HG03558 (cell line): ENCODE measurements around the gene PPFIBP1.
"Not testable (repeated sequence)": the region's sequence is repeated elsewhere in the genome, so short reads cannot be mapped to it uniquely, and the experiment has no call there.

Source experiments
- ATAC-seq: cut with Tn5 transposase; IDR thresholded peaks from one replicate; pipeline ENCODE4 v1.9.1; 2021; ENCODE audit warnings: moderate number of reproducible peaks; ENCODE audit not compliant: unreplicated experiment; ENCODE audit errors: extremely low read depth

Gene PPFIBP1

GRCh38 chr12:27537855-27538675 lies 14.1 kb downstream of the PPFIBP1 start:
- ATAC-seq, result no peak

DNA sequence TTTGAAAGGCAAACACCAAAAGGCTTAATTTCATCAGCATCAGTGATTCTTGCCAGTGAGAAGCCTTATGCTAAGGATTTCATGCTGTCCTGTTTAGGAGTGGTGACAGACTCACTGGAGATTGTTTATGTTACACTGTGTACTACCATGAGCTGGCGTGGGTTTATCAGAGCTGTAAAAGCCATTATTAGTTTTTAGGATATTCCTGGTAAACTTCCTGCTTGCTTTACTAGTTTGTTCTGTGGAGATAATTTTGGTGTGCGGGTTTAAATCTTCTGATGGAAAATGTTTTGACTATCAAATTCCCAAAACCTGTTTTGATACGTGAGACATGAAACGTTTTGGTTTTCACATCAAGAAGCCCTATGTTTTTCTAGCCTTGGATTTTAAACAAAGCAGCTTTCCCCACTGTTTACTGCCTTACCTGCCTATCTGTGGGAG lies 15.2 kb downstream of the PPFIBP1 start:
- ATAC-seq, result no peak

GRCh38 chr12:27541031-27541719 lies 17.2 kb downstream of the PPFIBP1 start:
- ATAC-seq, result no peak

DNA sequence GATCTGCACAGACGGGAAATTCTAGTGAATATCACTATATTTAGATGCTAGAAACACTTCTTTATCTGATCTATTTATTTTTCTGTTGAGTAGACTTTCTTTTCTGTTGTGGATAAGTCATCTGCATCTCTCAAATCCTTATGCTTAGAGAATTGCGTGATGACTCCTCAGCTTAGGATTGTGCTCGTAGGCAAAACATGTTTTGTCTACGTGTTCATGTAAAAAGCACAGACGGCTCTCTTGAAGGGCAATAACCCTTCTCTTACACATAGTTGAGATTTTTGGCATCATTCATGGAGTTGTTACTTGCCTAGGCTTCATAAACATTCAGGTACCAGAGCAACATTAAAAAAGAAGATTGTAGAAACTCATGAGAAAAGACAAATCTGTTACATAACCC lies 18.6 kb downstream of the PPFIBP1 start:
- no peak for ATAC-seq

GRCh38 chr12:27544858-27545257 lies 20.9 kb downstream of the PPFIBP1 start:
- ATAC-seq, result not testable (repeated sequence)

- no peak for ATAC-seq
These were observed 21.7 kb downstream of the PPFIBP1 start for GRCh38 chr12:27545665-27546064.

DNA sequence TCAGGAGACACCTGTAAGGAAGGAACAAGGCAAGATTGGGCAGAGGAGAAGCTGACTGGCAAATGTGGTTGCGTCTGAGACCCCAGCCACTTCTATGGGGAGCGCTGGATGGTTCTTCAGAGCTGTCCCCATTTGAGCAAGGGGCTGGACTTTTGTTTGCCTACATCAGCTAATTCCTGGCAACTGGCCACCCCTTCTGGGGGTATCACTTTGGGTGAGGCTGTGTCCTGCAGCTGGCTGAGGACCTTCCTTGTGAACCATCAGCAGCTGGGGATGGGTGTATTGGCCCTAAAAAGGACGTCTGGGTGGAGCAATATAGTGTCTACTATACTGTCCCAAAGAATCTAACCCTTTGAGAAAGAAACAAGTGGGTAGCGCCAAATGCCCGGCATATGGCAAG lies 23.6 kb downstream of the PPFIBP1 start:
- ATAC-seq, result no peak

- ATAC-seq, result no peak
These were observed 24.5 kb downstream of the PPFIBP1 start for GRCh38 chr12:27548301-27549199.

- ATAC-seq, result no peak
These were observed 25.3 kb downstream of the PPFIBP1 start for GRCh38 chr12:27549236-27549800.

GRCh38 chr12:27549801-27550652 lies 26.0 kb downstream of the PPFIBP1 start:
- ATAC-seq, result no peak

DNA sequence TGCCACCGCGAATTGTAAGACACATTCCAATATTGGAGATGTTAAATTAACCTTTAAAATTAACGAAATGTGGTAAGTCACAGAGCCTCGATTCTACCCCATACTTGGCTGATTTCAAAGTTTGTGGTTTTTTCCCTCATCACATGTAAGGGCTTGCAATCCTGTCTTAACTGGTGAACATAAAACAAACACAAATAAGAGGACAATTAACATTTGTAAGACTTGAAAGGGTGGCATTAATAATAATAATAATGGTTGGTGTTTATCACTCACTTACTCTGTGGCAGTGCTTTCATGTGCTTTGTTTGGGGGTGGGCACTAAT lies 26.6 kb downstream of the PPFIBP1 start:
- no peak for ATAC-seq

DNA sequence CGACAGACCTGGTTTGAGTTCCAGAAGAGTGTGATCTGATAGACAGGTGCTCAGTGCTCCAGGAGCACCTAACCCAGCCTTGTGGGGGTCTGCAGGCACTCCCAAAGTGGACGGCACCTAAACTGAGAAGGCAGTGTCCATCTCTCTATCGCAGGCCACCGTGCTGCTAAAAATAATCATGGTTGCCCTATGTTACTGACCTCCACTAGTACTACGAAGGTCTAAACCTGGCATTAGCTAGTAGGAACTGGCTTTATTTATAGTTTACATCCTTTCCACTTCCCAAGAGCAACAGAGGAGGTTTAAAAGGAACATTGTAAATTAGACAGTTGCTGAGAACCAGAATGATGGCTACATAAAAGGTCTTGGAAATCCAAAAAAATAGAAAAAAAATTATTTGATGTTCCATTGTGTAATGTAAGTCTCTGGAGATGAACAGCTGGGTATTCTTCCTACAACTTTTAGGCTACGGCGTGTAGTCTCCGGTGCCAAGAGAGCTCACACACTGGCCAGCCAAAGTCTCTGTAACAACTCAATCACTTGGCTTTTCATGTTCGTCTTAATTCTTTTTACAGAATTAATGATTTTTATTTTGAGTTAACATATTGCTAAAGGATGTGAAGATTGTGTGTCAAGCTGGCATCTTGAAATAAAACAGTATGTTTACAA lies 27.3 kb downstream of the PPFIBP1 start:
- no peak for ATAC-seq

DNA sequence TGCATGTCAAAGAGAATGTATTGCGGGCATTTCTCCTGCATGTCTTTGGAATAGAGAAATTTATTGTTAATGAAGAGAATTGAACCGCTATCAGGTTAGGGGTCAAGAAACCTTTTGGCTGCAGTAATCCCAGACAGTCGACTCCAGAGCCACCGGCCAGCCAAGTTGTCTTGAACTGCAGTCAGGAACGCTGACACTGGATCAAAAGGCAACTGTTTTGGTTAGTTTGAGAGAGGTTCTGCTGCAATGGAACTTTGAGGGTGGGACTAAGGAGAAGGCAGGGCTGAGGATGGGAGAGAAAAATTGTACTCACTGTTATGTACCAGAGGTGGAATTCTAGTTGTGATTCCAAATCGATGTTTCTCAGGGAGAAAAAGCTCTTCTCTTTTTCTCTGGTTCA lies 28.2 kb downstream of the PPFIBP1 start:
- no peak for ATAC-seq

DNA sequence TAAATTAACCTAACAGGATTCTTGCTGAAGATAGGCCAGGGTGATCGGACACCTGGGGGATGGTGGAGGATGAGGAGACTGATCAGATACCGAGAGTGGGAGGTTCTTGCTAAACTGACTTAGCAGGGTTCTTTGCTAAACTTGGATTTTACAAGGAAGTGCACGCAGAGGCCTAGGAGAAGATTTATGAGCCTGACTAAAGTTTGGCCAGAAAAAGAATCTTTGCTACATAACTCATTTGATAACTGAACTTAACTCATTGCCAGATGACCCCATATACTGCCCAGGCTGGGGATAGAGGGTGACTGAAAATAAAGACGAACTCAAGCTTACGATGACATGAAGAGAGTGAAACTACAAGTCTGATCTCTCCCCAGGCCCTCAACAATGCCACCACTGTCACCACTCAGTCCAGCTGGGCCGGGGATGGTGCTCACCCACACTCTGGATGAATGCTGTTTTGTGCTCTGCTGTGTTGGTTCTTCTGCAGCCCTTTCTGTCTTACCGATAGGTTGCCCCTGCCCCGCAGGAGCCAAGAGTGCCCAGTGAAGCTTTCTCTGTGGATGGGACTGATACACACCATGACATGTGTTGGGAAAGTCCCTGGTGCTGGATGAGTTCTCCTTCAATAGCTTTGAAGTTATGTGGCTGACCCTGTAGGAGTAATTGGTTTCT lies 29.0 kb downstream of the PPFIBP1 start:
- ATAC-seq, result no peak

DNA sequence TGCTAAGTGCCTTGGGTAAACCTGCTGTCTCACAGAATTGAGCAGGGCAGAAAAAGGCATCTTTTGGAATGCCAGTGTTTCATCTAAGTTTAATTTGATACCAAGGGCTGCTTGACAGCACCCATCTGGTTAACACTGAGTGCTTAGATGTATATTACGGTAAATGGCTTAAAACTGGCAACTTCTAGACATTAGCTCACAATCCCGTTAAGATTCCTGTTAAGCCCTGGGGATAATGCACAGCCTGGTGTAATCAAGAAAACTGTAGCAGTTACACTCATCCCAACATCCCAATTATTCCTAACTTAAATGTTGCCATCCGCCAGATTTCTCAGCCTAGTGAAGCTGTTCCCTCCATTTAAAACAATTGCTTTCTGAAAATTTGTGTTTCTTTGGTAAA lies 29.9 kb downstream of the PPFIBP1 start:
- ATAC-seq, result no peak

DNA sequence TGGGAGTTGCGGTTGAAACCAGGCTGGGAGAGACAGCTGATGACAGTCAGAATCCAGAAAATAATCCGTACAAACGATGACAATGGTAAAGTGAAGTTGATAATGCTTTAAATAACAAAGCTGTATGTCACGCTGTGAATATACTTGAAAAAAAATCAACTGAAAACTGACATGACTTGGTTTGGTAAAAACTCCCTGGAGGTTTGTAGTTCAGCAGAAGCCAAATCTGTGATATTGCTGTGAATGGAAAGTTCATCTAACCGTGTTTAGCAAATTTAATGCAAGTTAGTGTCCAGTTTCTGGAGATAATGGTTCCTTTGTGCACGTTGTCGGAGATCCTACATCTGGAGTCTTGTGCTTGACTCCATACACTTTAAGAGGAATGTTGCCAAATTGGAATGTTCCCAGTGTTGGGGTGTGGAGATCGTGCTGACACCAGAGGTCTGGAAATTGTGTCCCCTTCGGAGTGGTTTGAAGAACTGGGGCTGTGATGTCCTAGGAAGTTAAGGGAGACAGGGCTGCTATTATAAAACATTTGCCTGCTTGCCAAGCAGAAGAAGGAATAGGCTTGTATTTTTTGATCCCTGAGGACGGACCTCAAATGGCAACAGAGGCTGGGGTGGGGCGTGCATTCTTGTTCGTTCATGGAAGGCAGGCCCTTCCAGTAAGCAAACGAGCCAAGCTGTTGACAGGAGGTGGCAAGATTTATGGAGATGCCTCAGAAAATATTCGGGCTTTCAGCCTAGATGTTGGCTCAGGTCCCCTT lies 30.6 kb downstream of the PPFIBP1 start:
- ATAC-seq, result no peak

GRCh38 chr12:27555361-27555760 lies 31.4 kb downstream of the PPFIBP1 start:
- ATAC-seq, result no peak
